ENCODE results near the gene COQ5.
A peak's percentile ranks its signal among the peaks of the same experiment; 100 is the strongest.

- TF ChIP-seq CTCF (IDR thresholded peaks at IDR 0.05) (peak in 2 of 7 experiments; percentile 29 to 31), EP300 (IDR thresholded peaks at IDR 0.05) (peak; percentile 66), POLR2AphosphoS5 (IDR thresholded peaks at IDR 0.05) (peak; percentile 48 to 95 (median 90)), POLR2A (IDR thresholded peaks at IDR 0.05) (peak in 1 of 4 donors; percentile 58)
These were observed 33.1 kb downstream of the COQ5 start, which contains the start of gene DYNLL1 for GRCh38 chr12:120495731-120496412.
